ENCODE data around the gene NCR2. TPM values are rescaled to one million over a fixed set of nuclear protein-coding genes. Genes with fewer than 3 reads are reported as not detected.

Gene NCR2
- total RNA-seq, 1 donor from 2014 or later = not detected

- Mint-ChIP-seq H3K36me3 (ENCODE audit: low read depth) (peaks cover 9% of the 10 kb centered on the region), H3K4me1 (ENCODE audit: low read depth) (no peaks in the 10 kb centered on the region), H3K4me3 (ENCODE audit: unreplicated experiment) (no peak overlapping the region), H3K9me3 (ENCODE audit: low read depth) (peaks cover 36% of the 10 kb centered on the region), H3K27me3 (ENCODE audit: low read depth) (peaks cover 27% of the 10 kb centered on the region), H3K27ac (ENCODE audit: unreplicated experiment) (no peak overlapping the region)
- DNase-seq (ENCODE audit: low spot score) = no peak
- no peak for TF ChIP-seq CTCF (IDR thresholded peaks at IDR 0.05)
Observed at GRCh38 chr6:41358503-41358902, 23.1 kb downstream of the NCR2 start.

- Mint-ChIP-seq H3K27me3 (ENCODE audit: low read depth) (peaks cover 35% of the 10 kb centered on the region), H3K27ac (ENCODE audit: unreplicated experiment) (no peak overlapping the region), H3K36me3 (ENCODE audit: low read depth) (peaks cover 9% of the 10 kb centered on the region), H3K9me3 (ENCODE audit: low read depth) (peaks cover 36% of the 10 kb centered on the region), H3K4me1 (ENCODE audit: low read depth) (no peaks in the 10 kb centered on the region), H3K4me3 (ENCODE audit: unreplicated experiment) (no peak overlapping the region)
- TF ChIP-seq CTCF (IDR thresholded peaks at IDR 0.05) = no peak
- DNase-seq (ENCODE audit: low spot score) = no peak
Observed at GRCh38 chr6:41359617-41360313, 24.4 kb downstream of the NCR2 start.

GRCh38 chr6:41360314-41360685 lies 24.9 kb downstream of the NCR2 start:
- Mint-ChIP-seq H3K9me3 (ENCODE audit: low read depth) (peaks cover 36% of the 10 kb centered on the region), H3K4me3 (ENCODE audit: unreplicated experiment) (no peak overlapping the region), H3K27ac (ENCODE audit: unreplicated experiment) (no peak overlapping the region), H3K4me1 (ENCODE audit: low read depth) (no peaks in the 10 kb centered on the region), H3K27me3 (ENCODE audit: low read depth) (peaks cover 36% of the 10 kb centered on the region), H3K36me3 (ENCODE audit: low read depth) (peaks cover 9% of the 10 kb centered on the region)
- TF ChIP-seq CTCF (IDR thresholded peaks at IDR 0.05) = no peak
- DNase-seq (ENCODE audit: low spot score) = no peak

- TF ChIP-seq CTCF (IDR thresholded peaks at IDR 0.05) = no peak
- Mint-ChIP-seq H3K4me1 (ENCODE audit: low read depth) (peaks cover 8% of the 10 kb centered on the region), H3K27ac (ENCODE audit: unreplicated experiment) (no peak overlapping the region), H3K9me3 (ENCODE audit: low read depth) (peaks cover 12% of the 10 kb centered on the region), H3K36me3 (ENCODE audit: low read depth) (peaks cover 2% of the 10 kb centered on the region), H3K4me3 (ENCODE audit: unreplicated experiment) (no peak overlapping the region), H3K27me3 (ENCODE audit: low read depth) (peaks cover 50% of the 10 kb centered on the region)
- no peak for DNase-seq (ENCODE audit: low spot score)
Observed at GRCh38 chr6:41366150-41366549, 30.7 kb downstream of the NCR2 start.

- Mint-ChIP-seq H3K27me3 (ENCODE audit: low read depth) (peaks cover 55% of the 10 kb centered on the region), H3K27ac (ENCODE audit: unreplicated experiment) (no peak overlapping the region), H3K36me3 (ENCODE audit: low read depth) (no peaks in the 10 kb centered on the region), H3K4me1 (ENCODE audit: low read depth) (peaks cover 17% of the 10 kb centered on the region), H3K4me3 (ENCODE audit: unreplicated experiment) (no peak overlapping the region), H3K9me3 (ENCODE audit: low read depth) (peaks cover 3% of the 10 kb centered on the region)
- no peak for DNase-seq (ENCODE audit: low spot score)
- TF ChIP-seq CTCF (IDR thresholded peaks at IDR 0.05) = no peak
Observed at GRCh38 chr6:41367061-41367460, 31.7 kb downstream of the NCR2 start.

Data from chondrocyte (in vitro differentiated cells).